GM10266 (cell line): ENCODE data around the gene CLBA1.

ENCODE experiments used
- DNase-seq: peaks from one replicate; pipeline ENCODE4 v3.0.0; 2012; ENCODE audit errors: extremely low spot score
- TF ChIP-seq, protein P1 (sequence below): IDR thresholded peaks from 2 replicates; pipeline ENCODE4 v1.5.1; 2012; ENCODE audit warnings: mild to moderate bottlenecking, low read depth; ENCODE audit not compliant: control insufficient read depth, insufficient read depth; ENCODE audit errors: missing control alignments

Gene CLBA1

DNA sequence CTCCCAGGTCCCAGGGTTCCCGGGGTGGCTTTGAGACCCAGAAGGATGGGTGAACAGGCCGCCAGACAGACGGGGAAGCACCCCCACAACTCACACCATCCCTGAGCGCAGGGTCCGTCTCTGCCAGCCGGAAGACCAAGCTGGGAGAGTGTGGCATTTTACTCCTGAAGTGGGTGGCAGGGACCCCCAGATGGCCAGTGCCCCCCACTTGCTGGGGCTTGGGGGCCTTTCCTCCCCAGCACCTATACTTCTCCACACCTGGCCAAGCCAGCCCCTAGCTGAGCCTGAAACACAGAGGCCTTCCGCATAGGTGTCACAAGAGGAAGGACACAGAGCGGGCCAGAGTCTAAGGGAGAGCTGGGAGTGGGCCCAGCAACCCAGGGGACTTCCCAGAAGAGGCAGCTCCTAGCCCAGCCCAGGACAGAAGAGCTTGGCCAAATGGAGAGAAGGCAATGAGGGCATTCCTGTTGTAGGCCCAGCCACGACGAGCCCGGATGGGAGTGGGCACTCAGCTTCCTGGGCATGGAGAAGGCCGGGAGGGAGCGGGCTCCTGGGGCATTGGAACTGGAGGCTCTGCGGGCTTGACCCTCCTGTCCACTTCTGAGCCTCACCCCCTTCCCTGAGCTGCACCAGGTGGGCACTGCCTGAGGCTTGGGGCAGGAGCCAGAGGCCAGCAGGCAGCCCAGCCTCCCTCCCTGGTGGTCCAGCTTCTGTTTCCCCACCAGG is 10.8 kb upstream of the CLBA1 start:
- TF ChIP-seq, protein P1, sequence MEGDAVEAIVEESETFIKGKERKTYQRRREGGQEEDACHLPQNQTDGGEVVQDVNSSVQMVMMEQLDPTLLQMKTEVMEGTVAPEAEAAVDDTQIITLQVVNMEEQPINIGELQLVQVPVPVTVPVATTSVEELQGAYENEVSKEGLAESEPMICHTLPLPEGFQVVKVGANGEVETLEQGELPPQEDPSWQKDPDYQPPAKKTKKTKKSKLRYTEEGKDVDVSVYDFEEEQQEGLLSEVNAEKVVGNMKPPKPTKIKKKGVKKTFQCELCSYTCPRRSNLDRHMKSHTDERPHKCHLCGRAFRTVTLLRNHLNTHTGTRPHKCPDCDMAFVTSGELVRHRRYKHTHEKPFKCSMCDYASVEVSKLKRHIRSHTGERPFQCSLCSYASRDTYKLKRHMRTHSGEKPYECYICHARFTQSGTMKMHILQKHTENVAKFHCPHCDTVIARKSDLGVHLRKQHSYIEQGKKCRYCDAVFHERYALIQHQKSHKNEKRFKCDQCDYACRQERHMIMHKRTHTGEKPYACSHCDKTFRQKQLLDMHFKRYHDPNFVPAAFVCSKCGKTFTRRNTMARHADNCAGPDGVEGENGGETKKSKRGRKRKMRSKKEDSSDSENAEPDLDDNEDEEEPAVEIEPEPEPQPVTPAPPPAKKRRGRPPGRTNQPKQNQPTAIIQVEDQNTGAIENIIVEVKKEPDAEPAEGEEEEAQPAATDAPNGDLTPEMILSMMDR = no peak
- no peak for DNase-seq

GRCh38 chr14:104975481-104976197 is 9.9 kb upstream of the CLBA1 start:
- TF ChIP-seq, protein P1 = peak; percentile 59
- peak; percentile 61 for DNase-seq

GRCh38 chr14:104976198-104977007 is 9.2 kb upstream of the CLBA1 start:
- TF ChIP-seq, protein P1 = peak; percentile 94
- peak; percentile 88 for DNase-seq

GRCh38 chr14:104977008-104977680 is 8.4 kb upstream of the CLBA1 start:
- DNase-seq = no peak
- TF ChIP-seq, protein P1 = no peak

GRCh38 chr14:104977681-104978653 is 7.6 kb upstream of the CLBA1 start, which contains the start of gene AHNAK2:
AHNAK2 (minus strand) TSS chr14:104978374; CDS start chr14:104978237, 137 bp downstream.
- TF ChIP-seq, protein P1 = no peak
- DNase-seq = peak; percentile 83
